Ishikawa (cell line): ENCODE data around the gene PCGF5.

Experiments
- CEBPB ChIP-seq: IDR thresholded peaks from 2 replicates; pipeline ENCODE4 v1.6.1; 2012
- EGR1 ChIP-seq: IDR thresholded peaks from 2 replicates; pipeline ENCODE4 v1.6.1; 2012
- EP300 ChIP-seq: IDR thresholded peaks from 2 replicates; pipeline ENCODE4 v1.6.1; 2012; ENCODE audit warnings: borderline replicate concordance
- NFIC ChIP-seq: IDR thresholded peaks from 2 replicates; pipeline ENCODE4 v1.6.1; 2012
- RAD21 ChIP-seq: IDR thresholded peaks from 2 replicates; pipeline ENCODE4 v1.6.1; 2012; ENCODE audit warnings: low read depth
- REST ChIP-seq: IDR thresholded peaks from 2 replicates; pipeline ENCODE4 v1.6.1; 2012; ENCODE audit warnings: low read depth, mild to moderate bottlenecking
- TAF1 ChIP-seq: IDR thresholded peaks from 2 replicates; pipeline ENCODE4 v1.6.1; 2012; ENCODE audit warnings: low read depth, mild to moderate bottlenecking
- TCF12 ChIP-seq: IDR thresholded peaks from 2 replicates; pipeline ENCODE4 v1.6.1; 2012; ENCODE audit warnings: low read depth
- YY1 ChIP-seq: IDR thresholded peaks from 2 replicates; pipeline ENCODE4 v1.6.1; 2012; ENCODE audit warnings: low read depth
- ZBTB7A ChIP-seq: IDR thresholded peaks from 2 replicates; pipeline ENCODE4 v1.6.1; 2012; ENCODE audit warnings: low read depth
- TF ChIP-seq, protein P1 (sequence below): IDR thresholded peaks from 2 replicates; pipeline ENCODE4 v1.6.1; 2012

GRCh38 chr10:91312382-91312733, 91.9 kb downstream of the PCGF5 start:
- TF ChIP-seq ZBTB7A (no peak), TCF12 (no peak), REST (no peak), NFIC (no peak), YY1 (no peak), CEBPB (no peak), EP300 (no peak), EGR1 (no peak), RAD21 (no peak), TAF1 (no peak)
- TF ChIP-seq, protein P1, sequence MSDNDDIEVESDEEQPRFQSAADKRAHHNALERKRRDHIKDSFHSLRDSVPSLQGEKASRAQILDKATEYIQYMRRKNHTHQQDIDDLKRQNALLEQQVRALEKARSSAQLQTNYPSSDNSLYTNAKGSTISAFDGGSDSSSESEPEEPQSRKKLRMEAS = no peak
